ENCODE results near the gene VKORC1. TPM values are rescaled to one million over a fixed set of nuclear protein-coding genes. Genes with fewer than 3 reads are reported as not detected.

Gene VKORC1
- total and polyA plus RNA-seq, 2 experiments from 2014 or later, result 89.6 to 100 TPM

- Histone ChIP-seq H4K20me1 (replicated peaks; ENCODE audit: insufficient read depth) (peaks cover 7% of the 10 kb centered on the region), H2AFZ (no peak overlapping the region), H3F3A (replicated peaks; ENCODE audit: low read depth) (no peaks in the 10 kb centered on the region), H3K4me2 (no peak overlapping the region), H3K79me2 (replicated peaks; ENCODE audit: insufficient read depth) (peaks cover 27% of the 10 kb centered on the region), H3K4me3 (no peak overlapping the region), H3K4me1 (ENCODE audit: insufficient read depth) (no peaks in the 10 kb centered on the region), H3K27me3 (ENCODE audit: insufficient read depth) (no peaks in the 10 kb centered on the region), H3K9me2 (ENCODE audit: insufficient read depth) (no peaks in the 10 kb centered on the region), H3K36me3 (ENCODE audit: insufficient read depth) (no peaks in the 10 kb centered on the region), H3K27ac (ENCODE audit: low read depth) (no peak overlapping the region)
- Mint-ChIP-seq H3K4me3 (no peak overlapping the region; the same call in 2 of the 3 replicates), H3K27me3 (ENCODE audit: insufficient read depth, low read depth, poor library complexity) (no peaks in the 10 kb centered on the region), H3K9me3 (no peaks in the 10 kb centered on the region), H3K27ac (peak overlapping the region; percentile 72; the same call in 1 of the 2 replicates), H3K4me1 (no peaks in the 10 kb centered on the region; the same call in 2 of the 3 replicates), H3K36me3 (ENCODE audit: low read depth) (peaks cover 30% of the 10 kb centered on the region)
- ATAC-seq, result no peak
- DNase-seq (ENCODE audit: low spot score), result no peak
- no peak for TF ChIP-seq JUNB (IDR thresholded peaks at IDR 0.05; ENCODE audit: unreplicated experiment)
- no peak for TF ChIP-seq ZNF331 (CRISPR knock-in tag; IDR thresholded peaks at IDR 0.05; ENCODE audit: low read depth)
- no peak for TF ChIP-seq POLR2AphosphoS5 (IDR thresholded peaks at IDR 0.05; ENCODE audit: low read depth)
- TF ChIP-seq EZH2 (IDR thresholded peaks at IDR 0.05; ENCODE audit: low read depth, unreplicated experiment), result no peak
- TF ChIP-seq, protein P1, sequence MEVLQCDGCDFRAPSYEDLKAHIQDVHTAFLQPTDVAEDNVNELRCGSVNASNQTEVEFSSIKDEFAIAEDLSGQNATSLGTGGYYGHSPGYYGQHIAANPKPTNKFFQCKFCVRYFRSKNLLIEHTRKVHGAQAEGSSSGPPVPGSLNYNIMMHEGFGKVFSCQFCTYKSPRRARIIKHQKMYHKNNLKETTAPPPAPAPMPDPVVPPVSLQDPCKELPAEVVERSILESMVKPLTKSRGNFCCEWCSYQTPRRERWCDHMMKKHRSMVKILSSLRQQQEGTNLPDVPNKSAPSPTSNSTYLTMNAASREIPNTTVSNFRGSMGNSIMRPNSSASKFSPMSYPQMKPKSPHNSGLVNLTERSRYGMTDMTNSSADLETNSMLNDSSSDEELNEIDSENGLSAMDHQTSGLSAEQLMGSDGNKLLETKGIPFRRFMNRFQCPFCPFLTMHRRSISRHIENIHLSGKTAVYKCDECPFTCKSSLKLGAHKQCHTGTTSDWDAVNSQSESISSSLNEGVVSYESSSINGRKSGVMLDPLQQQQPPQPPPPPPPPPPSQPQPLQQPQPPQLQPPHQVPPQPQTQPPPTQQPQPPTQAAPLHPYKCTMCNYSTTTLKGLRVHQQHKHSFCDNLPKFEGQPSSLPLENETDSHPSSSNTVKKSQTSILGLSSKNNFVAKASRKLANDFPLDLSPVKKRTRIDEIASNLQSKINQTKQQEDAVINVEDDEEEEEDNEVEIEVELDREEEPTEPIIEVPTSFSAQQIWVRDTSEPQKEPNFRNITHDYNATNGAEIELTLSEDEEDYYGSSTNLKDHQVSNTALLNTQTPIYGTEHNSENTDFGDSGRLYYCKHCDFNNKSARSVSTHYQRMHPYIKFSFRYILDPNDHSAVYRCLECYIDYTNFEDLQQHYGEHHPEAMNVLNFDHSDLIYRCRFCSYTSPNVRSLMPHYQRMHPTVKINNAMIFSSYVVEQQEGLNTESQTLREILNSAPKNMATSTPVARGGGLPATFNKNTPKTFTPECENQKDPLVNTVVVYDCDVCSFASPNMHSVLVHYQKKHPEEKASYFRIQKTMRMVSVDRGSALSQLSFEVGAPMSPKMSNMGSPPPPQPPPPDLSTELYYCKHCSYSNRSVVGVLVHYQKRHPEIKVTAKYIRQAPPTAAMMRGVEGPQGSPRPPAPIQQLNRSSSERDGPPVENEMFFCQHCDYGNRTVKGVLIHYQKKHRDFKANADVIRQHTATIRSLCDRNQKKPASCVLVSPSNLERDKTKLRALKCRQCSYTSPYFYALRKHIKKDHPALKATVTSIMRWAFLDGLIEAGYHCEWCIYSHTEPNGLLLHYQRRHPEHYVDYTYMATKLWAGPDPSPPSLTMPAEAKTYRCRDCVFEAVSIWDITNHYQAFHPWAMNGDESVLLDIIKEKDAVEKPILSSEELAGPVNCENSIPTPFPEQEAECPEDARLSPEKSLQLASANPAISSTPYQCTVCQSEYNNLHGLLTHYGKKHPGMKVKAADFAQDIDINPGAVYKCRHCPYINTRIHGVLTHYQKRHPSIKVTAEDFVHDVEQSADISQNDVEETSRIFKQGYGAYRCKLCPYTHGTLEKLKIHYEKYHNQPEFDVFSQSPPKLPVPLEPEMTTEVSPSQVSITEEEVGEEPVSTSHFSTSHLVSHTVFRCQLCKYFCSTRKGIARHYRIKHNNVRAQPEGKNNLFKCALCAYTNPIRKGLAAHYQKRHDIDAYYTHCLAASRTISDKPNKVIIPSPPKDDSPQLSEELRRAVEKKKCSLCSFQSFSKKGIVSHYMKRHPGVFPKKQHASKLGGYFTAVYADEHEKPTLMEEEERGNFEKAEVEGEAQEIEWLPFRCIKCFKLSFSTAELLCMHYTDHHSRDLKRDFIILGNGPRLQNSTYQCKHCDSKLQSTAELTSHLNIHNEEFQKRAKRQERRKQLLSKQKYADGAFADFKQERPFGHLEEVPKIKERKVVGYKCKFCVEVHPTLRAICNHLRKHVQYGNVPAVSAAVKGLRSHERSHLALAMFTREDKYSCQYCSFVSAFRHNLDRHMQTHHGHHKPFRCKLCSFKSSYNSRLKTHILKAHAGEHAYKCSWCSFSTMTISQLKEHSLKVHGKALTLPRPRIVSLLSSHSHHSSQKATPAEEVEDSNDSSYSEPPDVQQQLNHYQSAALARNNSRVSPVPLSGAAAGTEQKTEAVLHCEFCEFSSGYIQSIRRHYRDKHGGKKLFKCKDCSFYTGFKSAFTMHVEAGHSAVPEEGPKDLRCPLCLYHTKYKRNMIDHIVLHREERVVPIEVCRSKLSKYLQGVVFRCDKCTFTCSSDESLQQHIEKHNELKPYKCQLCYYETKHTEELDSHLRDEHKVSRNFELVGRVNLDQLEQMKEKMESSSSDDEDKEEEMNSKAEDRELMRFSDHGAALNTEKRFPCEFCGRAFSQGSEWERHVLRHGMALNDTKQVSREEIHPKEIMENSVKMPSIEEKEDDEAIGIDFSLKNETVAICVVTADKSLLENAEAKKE (CRISPR knock-in tag; IDR thresholded peaks at IDR 0.05), result no peak
- TF ChIP-seq STAT1 (IDR thresholded peaks at IDR 0.05; ENCODE audit: unreplicated experiment), result no peak
- no peak for TF ChIP-seq ETS1 (IDR thresholded peaks at IDR 0.05)
- TF ChIP-seq CREB1 (CRISPR knock-in tag; IDR thresholded peaks at IDR 0.05; ENCODE audit: low read depth), result no peak
- TF ChIP-seq CTCF (conservative IDR thresholded peaks at IDR 0.05; ENCODE audit: low read depth in 2 of 2), result no peak
- TF ChIP-seq, protein P2, sequence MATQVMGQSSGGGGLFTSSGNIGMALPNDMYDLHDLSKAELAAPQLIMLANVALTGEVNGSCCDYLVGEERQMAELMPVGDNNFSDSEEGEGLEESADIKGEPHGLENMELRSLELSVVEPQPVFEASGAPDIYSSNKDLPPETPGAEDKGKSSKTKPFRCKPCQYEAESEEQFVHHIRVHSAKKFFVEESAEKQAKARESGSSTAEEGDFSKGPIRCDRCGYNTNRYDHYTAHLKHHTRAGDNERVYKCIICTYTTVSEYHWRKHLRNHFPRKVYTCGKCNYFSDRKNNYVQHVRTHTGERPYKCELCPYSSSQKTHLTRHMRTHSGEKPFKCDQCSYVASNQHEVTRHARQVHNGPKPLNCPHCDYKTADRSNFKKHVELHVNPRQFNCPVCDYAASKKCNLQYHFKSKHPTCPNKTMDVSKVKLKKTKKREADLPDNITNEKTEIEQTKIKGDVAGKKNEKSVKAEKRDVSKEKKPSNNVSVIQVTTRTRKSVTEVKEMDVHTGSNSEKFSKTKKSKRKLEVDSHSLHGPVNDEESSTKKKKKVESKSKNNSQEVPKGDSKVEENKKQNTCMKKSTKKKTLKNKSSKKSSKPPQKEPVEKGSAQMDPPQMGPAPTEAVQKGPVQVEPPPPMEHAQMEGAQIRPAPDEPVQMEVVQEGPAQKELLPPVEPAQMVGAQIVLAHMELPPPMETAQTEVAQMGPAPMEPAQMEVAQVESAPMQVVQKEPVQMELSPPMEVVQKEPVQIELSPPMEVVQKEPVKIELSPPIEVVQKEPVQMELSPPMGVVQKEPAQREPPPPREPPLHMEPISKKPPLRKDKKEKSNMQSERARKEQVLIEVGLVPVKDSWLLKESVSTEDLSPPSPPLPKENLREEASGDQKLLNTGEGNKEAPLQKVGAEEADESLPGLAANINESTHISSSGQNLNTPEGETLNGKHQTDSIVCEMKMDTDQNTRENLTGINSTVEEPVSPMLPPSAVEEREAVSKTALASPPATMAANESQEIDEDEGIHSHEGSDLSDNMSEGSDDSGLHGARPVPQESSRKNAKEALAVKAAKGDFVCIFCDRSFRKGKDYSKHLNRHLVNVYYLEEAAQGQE (IDR thresholded peaks at IDR 0.05; ENCODE audit: unreplicated experiment), result no peak
- TF ChIP-seq ZNF114 (CRISPR knock-in tag; IDR thresholded peaks at IDR 0.05), result no peak
- no peak for TF ChIP-seq NANOG (IDR thresholded peaks at IDR 0.05; ENCODE audit: borderline replicate concordance)
- no peak for TF ChIP-seq EZH2phosphoT487 (IDR thresholded peaks at IDR 0.05; ENCODE audit: unreplicated experiment)
Observed at GRCh38 chr16:31063843-31064611, 30.6 kb downstream of the VKORC1 start.

All from GM23338 (cell line).